WTC11 (cell line): Measurements from ENCODE around the gene SNX8. TPM values are rescaled to one million over a fixed set of nuclear protein-coding genes. Genes with fewer than 3 reads are reported as not detected.

ENCODE experiments used
- ATAC-seq: fragments of 200-7000 bp; cut with Tn5 transposase; 2 replicates; pipeline ENCODE4 v1.10.0; 2021; ENCODE audit warnings: mild to moderate bottlenecking, moderate library complexity
- CTCF ChIA-PET: fragments of 300-600 bp; sonication (Branson Sonifier 250); formaldehyde crosslinking; loops from one replicate; lab custom pipeline; 2021; ENCODE audit warnings: antibody characterized with exemption; lab: Charles Lee
- POLR2A ChIA-PET: fragments of 350-600 bp; sonication (Branson Sonifier 250); formaldehyde crosslinking; loops from one replicate; lab custom pipeline; 2021; ENCODE audit warnings: antibody characterized with exemption; lab: Charles Lee
- DNase-seq: peaks from one replicate; pipeline ENCODE4 v3.0.0; 2021; ENCODE audit warnings: low spot score
- H3K27ac Mint-ChIP-seq: 2 replicates; pipeline ENCODE4 v1.8.0; 2021; ENCODE audit warnings: mixed read lengths
- H3K27me3 Mint-ChIP-seq: 2 replicates; pipeline ENCODE4 v1.8.0; 2021; ENCODE audit warnings: low read depth, mild to moderate bottlenecking, moderate library complexity, mixed read lengths
- H3K36me3 Mint-ChIP-seq: 2 replicates; pipeline ENCODE4 v1.8.0; 2021; ENCODE audit warnings: mixed read lengths
- H3K4me1 Mint-ChIP-seq: 2 replicates; pipeline ENCODE4 v1.8.0; 2022; ENCODE audit warnings: mixed read lengths
- H3K4me3 Mint-ChIP-seq: 2 replicates; pipeline ENCODE4 v1.8.0; 2021; ENCODE audit warnings: mild to moderate bottlenecking, moderate library complexity, mixed read lengths
- H3K9me3 Mint-ChIP-seq: 2 replicates; pipeline ENCODE4 v1.8.0; 2021; ENCODE audit warnings: mixed read lengths
- AFF4 ChIP-seq: sonication (generic); formaldehyde crosslinking; IDR thresholded peaks from 2 replicates; pipeline ENCODE4 v1.8.1; 2023; ENCODE audit warnings: mild to moderate bottlenecking, missing genetic modification reagents, borderline replicate concordance
- ATF1 ChIP-seq: sonication (generic); formaldehyde crosslinking; IDR thresholded peaks from 2 replicates; pipeline ENCODE4 v1.8.1; 2023; ENCODE audit warnings: mild to moderate bottlenecking, moderate library complexity, missing genetic modification reagents
- CBFB ChIP-seq: sonication (generic); formaldehyde crosslinking; IDR thresholded peaks from 2 replicates; pipeline ENCODE4 v1.8.1; 2022; ENCODE audit warnings: mild to moderate bottlenecking, low read depth, missing genetic modification reagents
- CTCF ChIP-seq: fragments of 200-600 bp; IDR thresholded peaks from 2 replicates; pipeline ENCODE4 v1.8.0; 2022; ENCODE audit warnings: antibody characterized with exemption
- FOXP1 ChIP-seq: sonication (generic); formaldehyde crosslinking; IDR thresholded peaks from 2 replicates; pipeline ENCODE4 v1.8.0; 2022; ENCODE audit warnings: missing genetic modification reagents, mild to moderate bottlenecking, moderate library complexity, borderline replicate concordance
- GABPB1 ChIP-seq: sonication (generic); formaldehyde crosslinking; IDR thresholded peaks from 2 replicates; pipeline ENCODE4 v1.8.1; 2023; ENCODE audit warnings: mild to moderate bottlenecking, missing genetic modification reagents
- HMGA2 ChIP-seq: fragments of 250-450 bp; sonication (Bioruptor Pico); IDR thresholded peaks from 2 replicates; pipeline ENCODE4 v1.4.0; 2021; ENCODE audit warnings: mild to moderate bottlenecking, moderate library complexity
- JUN ChIP-seq: sonication (generic); formaldehyde crosslinking; IDR thresholded peaks from 2 replicates; pipeline ENCODE4 v1.8.0; 2023; ENCODE audit warnings: mild to moderate bottlenecking, missing genetic modification reagents
- NR1H2 ChIP-seq: sonication (generic); formaldehyde crosslinking; IDR thresholded peaks from 2 replicates; pipeline ENCODE4 v1.9.0; 2021; ENCODE audit warnings: mild to moderate bottlenecking, moderate library complexity, missing genetic modification reagents
- TCF7 ChIP-seq: sonication (generic); formaldehyde crosslinking; IDR thresholded peaks from 2 replicates; pipeline ENCODE4 v1.8.0; 2022; ENCODE audit warnings: mild to moderate bottlenecking, low read depth, missing genetic modification reagents, moderate library complexity
- TP53 ChIP-seq: sonication (generic); formaldehyde crosslinking; IDR thresholded peaks from 2 replicates; pipeline ENCODE4 v1.8.1; 2023; ENCODE audit warnings: mild to moderate bottlenecking, missing genetic modification reagents
- ZNF219 ChIP-seq: sonication (generic); formaldehyde crosslinking; IDR thresholded peaks from 2 replicates; pipeline ENCODE4 v1.8.0; 2023; ENCODE audit warnings: missing genetic modification reagents, mild to moderate bottlenecking, borderline replicate concordance
- ZNF281 ChIP-seq: sonication (generic); formaldehyde crosslinking; IDR thresholded peaks from 2 replicates; pipeline ENCODE4 v1.8.0; 2023; ENCODE audit warnings: mild to moderate bottlenecking, missing genetic modification reagents
- ZNF317 ChIP-seq: sonication (generic); formaldehyde crosslinking; IDR thresholded peaks from 2 replicates; pipeline ENCODE4 v1.8.1; 2023; ENCODE audit warnings: low read depth, mild to moderate bottlenecking, moderate library complexity, missing genetic modification reagents, borderline replicate concordance
- ZNF416 ChIP-seq: fragments of 250-450 bp; sonication (Bioruptor Pico); IDR thresholded peaks from 2 replicates; pipeline ENCODE4 v1.9.0; 2021; ENCODE audit warnings: mild to moderate bottlenecking, inconsistent platforms
- ZNF671 ChIP-seq: fragments of 250-450 bp; sonication (Bioruptor Pico); IDR thresholded peaks from 2 replicates; pipeline ENCODE4 v1.8.0; 2021; ENCODE audit warnings: mild to moderate bottlenecking
- total RNA-seq: library from RNA; stranded (reverse); gene quantifications from 3 replicates; pipeline ENCODE4 v1.2.3, GENCODE V29; 2021

SNX8 gene
- total RNA-seq, 1 experiment from 2014 or later: 50.8 TPM

- H3K27me3 Mint-ChIP-seq: no peaks in the 10 kb centered on the region
- peak; percentile 92 for ATAC-seq
- ChIA-PET CTCF (interaction anchor here (0.5 to 2.1 kb wide), 10 partner anchors 9 to 545 kb away, joined by 3 to 10 read pairs (median 6); partner anchors contain the start of gene MAD1L1), POLR2A (interaction anchor here (0.6 kb wide), 1 partner anchor 213 kb away, joined by 3 read pairs; no protein-coding TSS in a partner anchor)
- no peaks in the 10 kb centered on the region for H3K4me1 Mint-ChIP-seq
- no peak overlapping the region for H3K4me3 Mint-ChIP-seq
- H3K9me3 Mint-ChIP-seq: peaks cover 6% of the 10 kb centered on the region
- peak overlapping the region; percentile 81 for H3K27ac Mint-ChIP-seq
- peaks cover 63% of the 10 kb centered on the region for H3K36me3 Mint-ChIP-seq
- peak; percentile 86 for DNase-seq
- no peak for TF ChIP-seq ZNF416 (CRISPR knock-in tag)
- TF ChIP-seq HMGA2 (CRISPR knock-in tag): no peak
- TF ChIP-seq CBFB (CRISPR knock-in tag): no peak
- TF ChIP-seq CTCF: peak; percentile 50
- no peak for TF ChIP-seq TCF7 (CRISPR knock-in tag)
- TF ChIP-seq GABPB1 (CRISPR knock-in tag): no peak
- TF ChIP-seq NR1H2 (CRISPR knock-in tag): no peak
- 0 out of 2 replicates have a peak, but pooled peaks have one; percentile 38 for TF ChIP-seq FOXP1 (CRISPR knock-in tag)
- TF ChIP-seq TP53 (CRISPR knock-in tag): no peak
- TF ChIP-seq JUN (CRISPR knock-in tag): no peak
These were observed 104.9 kb downstream of the SNX8 start for GRCh38 chr7:2209146-2209960.

- Mint-ChIP-seq H3K36me3 (peaks cover 58% of the 10 kb centered on the region), H3K9me3 (peaks cover 6% of the 10 kb centered on the region), H3K27me3 (no peaks in the 10 kb centered on the region), H3K4me3 (no peak overlapping the region), H3K27ac (peak overlapping the region; percentile 81), H3K4me1 (no peaks in the 10 kb centered on the region)
- DNase-seq: no peak
- ChIA-PET CTCF (interaction anchor here (1.2 to 2.1 kb wide), 5 partner anchors 23 to 325 kb away, joined by 3 to 10 read pairs (median 7); partner anchors contain the start of gene MAD1L1), POLR2A (no interaction called here)
- no peak for ATAC-seq
- TF ChIP-seq ZNF219 (CRISPR knock-in tag) (no peak), FOXP1 (CRISPR knock-in tag) (no peak), ZNF671 (CRISPR knock-in tag) (no peak), ATF1 (CRISPR knock-in tag) (no peak), ZNF317 (CRISPR knock-in tag) (no peak), ZNF281 (CRISPR knock-in tag) (no peak), AFF4 (CRISPR knock-in tag) (no peak)
These were observed 105.5 kb downstream of the SNX8 start for GRCh38 chr7:2208712-2209111.
